ENCODE measurements around the gene SUMO1.
"Not testable (repeated sequence)": the region's sequence is repeated elsewhere in the genome, so short reads cannot be mapped to it uniquely, and the experiment has no call there.

SUMO1 gene

DNA sequence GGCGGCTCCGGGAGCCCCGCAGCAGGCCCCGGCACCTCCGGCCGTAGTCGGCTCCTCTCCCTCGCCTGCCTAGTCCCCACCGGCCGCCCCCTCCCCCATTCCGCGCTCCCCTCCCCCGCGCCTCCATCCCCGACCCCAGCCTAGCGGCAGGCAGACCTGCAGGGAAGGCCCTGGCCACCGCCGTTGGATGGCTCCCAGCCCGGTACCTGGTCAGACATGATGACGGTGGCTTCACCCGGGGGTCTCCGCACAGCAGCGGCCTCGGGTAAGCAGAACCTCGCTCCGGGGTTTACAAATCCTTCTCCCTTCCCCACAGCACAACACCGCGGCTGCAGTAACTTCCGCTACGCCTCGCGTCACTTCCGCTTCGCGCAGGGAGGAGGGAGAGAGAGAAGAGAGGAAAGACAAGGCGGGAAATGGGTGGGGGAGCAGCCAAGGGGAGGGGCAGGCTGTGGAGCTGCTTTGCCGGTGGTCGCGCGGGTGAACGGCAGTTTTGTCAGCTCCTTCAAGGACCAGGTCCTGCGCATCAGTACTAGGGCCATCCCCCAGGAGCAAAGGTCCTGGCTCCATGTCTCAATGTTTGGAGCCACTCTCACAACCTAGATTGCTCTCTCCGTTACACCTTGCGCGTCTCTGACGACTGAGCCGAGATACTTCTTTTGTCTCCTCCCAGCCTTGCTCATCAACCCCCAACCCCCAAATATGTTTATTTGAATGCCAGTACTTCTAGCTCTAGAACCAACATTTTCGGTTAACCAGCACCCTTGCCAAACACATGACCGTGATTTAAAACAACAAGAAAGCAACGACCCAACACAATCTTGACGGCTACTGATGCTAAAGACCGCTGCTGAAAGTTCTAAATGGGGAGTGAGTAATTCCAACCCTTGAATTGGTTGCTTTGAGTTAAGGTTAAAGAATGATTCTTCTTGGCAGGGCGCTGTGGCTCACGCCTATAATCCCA lies at the start of gene SUMO1:
Gene SUMO1 (minus strand): TSS at position 364 of the 964 bp plus-strand sequence. CDS start 146 bp downstream, at position 218.
- Histone ChIP-seq H3K9me3 (ENCODE audit: control insufficient read depth, insufficient read depth, low read length) (no peaks in the 10 kb centered on the region), H3K27ac (ENCODE audit: low read length) (no peak within 1 kb of the TSS), H3K4me1 (ENCODE audit: control insufficient read depth, insufficient read depth, low read length) (no peaks in the 10 kb centered on the region), H3K4me3 (ENCODE audit: low read length) (peak within 1 kb of the TSS; percentile 79), H3K27me3 (ENCODE audit: control insufficient read depth, insufficient read depth, low read length) (no peaks in the 10 kb centered on the region), H3K36me3 (ENCODE audit: control insufficient read depth, insufficient read depth, low read length) (no peaks in the 10 kb centered on the region)
- DNase-seq (ENCODE audit: low read depth, low spot score), result peak; percentile 92
- no CpG with 5 or more reads among the region's 54 CpGs for WGBS (ENCODE audit: insufficient coverage, insufficient read length)

DNA sequence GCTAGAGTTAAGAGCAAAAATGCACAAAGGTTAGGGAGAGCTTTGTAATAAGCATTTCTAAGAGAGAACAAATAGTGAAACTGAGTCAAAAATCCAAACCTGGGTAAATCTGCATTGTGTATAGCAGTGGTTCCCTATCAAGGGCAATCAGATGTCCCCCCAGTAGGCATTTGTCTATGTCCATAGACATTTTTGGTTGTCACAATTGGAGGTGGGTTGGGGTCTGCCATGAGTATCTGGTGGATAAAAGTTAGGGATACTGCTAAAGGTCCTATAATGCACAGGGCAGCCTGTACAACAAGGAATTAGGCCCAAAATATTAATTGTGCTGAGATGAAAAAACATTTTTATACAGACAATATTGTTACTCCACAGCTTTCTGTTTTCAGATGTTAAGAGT lies 48.2 kb upstream of the SUMO1 start:
- Histone ChIP-seq H3K36me3 (ENCODE audit: control insufficient read depth, insufficient read depth, low read length) (peaks cover 37% of the 10 kb centered on the region), H3K27me3 (ENCODE audit: control insufficient read depth, insufficient read depth, low read length) (no peaks in the 10 kb centered on the region), H3K9me3 (ENCODE audit: control insufficient read depth, insufficient read depth, low read length) (no peaks in the 10 kb centered on the region), H3K4me3 (ENCODE audit: low read length) (no peak overlapping the region), H3K27ac (ENCODE audit: low read length) (no peak overlapping the region), H3K4me1 (ENCODE audit: control insufficient read depth, insufficient read depth, low read length) (no peaks in the 10 kb centered on the region)
- DNase-seq (ENCODE audit: low read depth, low spot score), result no peak

DNA sequence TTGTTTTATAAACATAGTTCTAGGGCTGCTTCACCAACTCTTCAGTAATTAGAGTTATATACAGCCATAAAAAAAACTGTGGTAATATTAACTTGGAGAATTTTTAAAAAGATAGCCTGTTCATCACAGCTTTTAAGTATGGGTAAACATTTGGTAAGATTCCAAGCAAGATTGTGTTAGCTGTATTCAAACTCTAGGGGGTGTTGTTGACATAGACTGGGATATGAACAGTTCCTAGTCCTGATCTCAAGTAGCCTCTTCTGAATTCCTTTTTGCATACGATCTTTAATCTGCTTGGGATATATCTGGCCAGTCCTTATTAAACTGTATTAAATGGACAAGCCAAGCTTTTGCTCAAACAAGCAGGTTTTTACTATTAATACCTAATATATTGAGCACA lies 40.5 kb upstream of the SUMO1 start:
- no peak for DNase-seq (ENCODE audit: low read depth, low spot score)
- no peak overlapping the region for H3K4me3 ChIP-seq (ENCODE audit: low read length)
- no peaks in the 10 kb centered on the region for H3K4me1 ChIP-seq (ENCODE audit: control insufficient read depth, insufficient read depth, low read length)
- no CpG with 5 or more reads among the region's 1 CpG for WGBS (ENCODE audit: insufficient coverage, insufficient read length)
- H3K9me3 ChIP-seq (ENCODE audit: control insufficient read depth, insufficient read depth, low read length), result no peaks in the 10 kb centered on the region
- H3K27me3 ChIP-seq (ENCODE audit: control insufficient read depth, insufficient read depth, low read length), result no peaks in the 10 kb centered on the region
- no peak overlapping the region for H3K27ac ChIP-seq (ENCODE audit: low read length)
- H3K36me3 ChIP-seq (ENCODE audit: control insufficient read depth, insufficient read depth, low read length), result peaks cover 29% of the 10 kb centered on the region; the same call in 1 of the 2 replicates

DNA sequence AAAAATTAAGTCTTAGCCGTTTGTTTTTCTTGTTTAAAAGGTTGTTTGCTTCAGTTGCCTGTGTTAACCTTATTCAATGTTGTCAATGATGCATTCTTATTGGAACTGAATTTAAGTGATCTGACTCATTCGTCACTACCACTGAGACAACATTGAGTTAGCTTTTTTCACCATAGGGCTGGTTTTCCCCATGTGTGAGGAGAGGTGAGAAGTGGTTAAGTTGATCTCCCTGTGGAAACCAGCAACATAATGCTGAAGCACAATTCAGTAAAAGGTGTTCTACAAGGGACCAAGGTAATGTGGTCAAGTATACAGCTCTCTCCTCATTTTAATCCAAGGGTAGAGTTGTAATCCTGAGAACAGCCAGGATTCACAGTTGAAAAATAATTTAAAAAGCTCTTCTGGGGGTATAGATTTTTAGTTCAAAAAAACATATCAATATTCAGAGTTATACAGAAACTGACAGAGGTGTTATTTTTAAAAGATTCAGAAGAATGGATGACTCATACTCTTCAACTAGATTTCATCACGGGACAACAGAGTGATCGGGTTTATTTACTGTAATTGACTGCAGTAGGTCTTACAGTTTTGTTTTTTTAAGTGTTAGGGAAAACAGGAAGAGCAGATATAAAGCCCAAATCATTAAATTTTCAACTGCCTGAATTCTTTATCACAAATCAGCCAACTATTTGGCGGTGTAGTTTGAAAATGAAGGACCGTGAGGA lies 39.8 kb upstream of the SUMO1 start:
- DNase-seq (ENCODE audit: low read depth, low spot score), result no peak
- H3K4me1 ChIP-seq (ENCODE audit: control insufficient read depth, insufficient read depth, low read length), result no peaks in the 10 kb centered on the region
- H3K9me3 ChIP-seq (ENCODE audit: control insufficient read depth, insufficient read depth, low read length), result no peaks in the 10 kb centered on the region
- no peaks in the 10 kb centered on the region for H3K27me3 ChIP-seq (ENCODE audit: control insufficient read depth, insufficient read depth, low read length)
- H3K4me3 ChIP-seq (ENCODE audit: low read length), result no peak overlapping the region
- no peak overlapping the region for H3K27ac ChIP-seq (ENCODE audit: low read length)
- WGBS (ENCODE audit: insufficient coverage, insufficient read length), result no CpG with 5 or more reads among the region's 6 CpGs
- H3K36me3 ChIP-seq (ENCODE audit: control insufficient read depth, insufficient read depth, low read length), result peaks cover 27% of the 10 kb centered on the region; the same call in 1 of the 2 replicates

DNA sequence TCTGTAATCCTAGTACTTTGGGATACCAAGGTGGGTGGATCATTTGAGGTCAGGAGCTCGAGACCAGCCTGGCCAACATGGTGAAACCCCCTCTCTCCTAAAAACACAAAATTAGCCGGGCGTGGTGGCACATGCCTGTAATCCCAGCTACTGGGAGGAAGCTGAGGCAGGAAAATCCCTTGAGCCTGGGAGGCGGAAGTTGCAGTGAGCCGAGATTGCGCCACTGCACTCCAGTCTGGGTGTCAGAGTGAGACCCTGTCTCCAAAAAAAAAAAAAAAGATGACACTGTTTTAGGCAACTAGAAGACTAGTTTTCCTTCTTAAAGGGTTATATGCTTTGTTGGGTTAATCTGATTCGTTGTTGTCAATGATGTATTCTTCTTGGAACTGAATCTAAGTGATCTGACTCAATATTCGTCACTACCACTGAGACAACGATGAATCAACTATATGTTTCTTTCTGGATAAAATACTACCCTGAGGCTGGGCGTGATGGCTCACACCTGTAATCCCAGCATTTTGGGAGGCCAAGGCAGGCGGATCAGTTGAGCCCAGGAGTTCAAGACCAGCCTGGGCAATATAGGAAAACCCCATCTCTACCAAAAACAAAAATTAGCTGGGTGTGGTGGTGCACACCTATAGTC lies 37.8 kb upstream of the SUMO1 start:
- peaks cover 18% of the 10 kb centered on the region; the same call in 1 of the 2 replicates for H3K36me3 ChIP-seq (ENCODE audit: control insufficient read depth, insufficient read depth, low read length)
- not testable (repeated sequence) for H3K4me3 ChIP-seq (ENCODE audit: low read length); H3K9me3 ChIP-seq (ENCODE audit: control insufficient read depth, insufficient read depth, low read length); H3K4me1 ChIP-seq (ENCODE audit: control insufficient read depth, insufficient read depth, low read length); H3K27ac ChIP-seq (ENCODE audit: low read length); H3K27me3 ChIP-seq (ENCODE audit: control insufficient read depth, insufficient read depth, low read length); DNase-seq (ENCODE audit: low read depth, low spot score)
- WGBS (ENCODE audit: insufficient coverage, insufficient read length), result no CpG with 5 or more reads among the region's 11 CpGs

DNA sequence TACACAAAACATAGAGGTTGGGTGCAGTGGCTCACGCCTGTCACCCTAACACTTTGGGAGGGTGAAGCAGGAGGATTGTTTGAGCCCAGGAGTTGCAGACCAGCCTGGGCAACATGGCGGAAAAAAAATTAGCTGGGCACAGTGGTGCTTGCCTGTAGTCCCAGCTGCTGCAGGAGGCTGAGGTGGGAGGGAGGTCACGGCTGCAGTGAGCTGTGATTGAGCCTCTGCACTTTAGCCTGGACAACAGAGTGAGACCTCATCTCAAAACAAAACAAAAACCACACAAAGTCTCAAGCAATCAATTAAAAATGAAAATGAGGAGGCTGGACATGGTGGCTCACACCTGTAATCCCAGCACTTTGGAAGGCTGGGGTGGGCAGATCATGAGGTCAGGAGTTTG lies 32.1 kb upstream of the SUMO1 start:
- H3K36me3 ChIP-seq (ENCODE audit: control insufficient read depth, insufficient read depth, low read length), result 0 out of 2 replicates have a peak, but pooled peaks cover 3% of the 10 kb centered on the region
- no peaks in the 10 kb centered on the region for H3K4me1 ChIP-seq (ENCODE audit: control insufficient read depth, insufficient read depth, low read length)
- no peaks in the 10 kb centered on the region for H3K9me3 ChIP-seq (ENCODE audit: control insufficient read depth, insufficient read depth, low read length)
- H3K4me3 ChIP-seq (ENCODE audit: low read length), result no peak overlapping the region
- no peak overlapping the region for H3K27ac ChIP-seq (ENCODE audit: low read length)
- WGBS (ENCODE audit: insufficient coverage, insufficient read length), result no CpG with 5 or more reads among the region's 3 CpGs
- H3K27me3 ChIP-seq (ENCODE audit: control insufficient read depth, insufficient read depth, low read length), result no peaks in the 10 kb centered on the region
- no peak for DNase-seq (ENCODE audit: low read depth, low spot score)

DNA sequence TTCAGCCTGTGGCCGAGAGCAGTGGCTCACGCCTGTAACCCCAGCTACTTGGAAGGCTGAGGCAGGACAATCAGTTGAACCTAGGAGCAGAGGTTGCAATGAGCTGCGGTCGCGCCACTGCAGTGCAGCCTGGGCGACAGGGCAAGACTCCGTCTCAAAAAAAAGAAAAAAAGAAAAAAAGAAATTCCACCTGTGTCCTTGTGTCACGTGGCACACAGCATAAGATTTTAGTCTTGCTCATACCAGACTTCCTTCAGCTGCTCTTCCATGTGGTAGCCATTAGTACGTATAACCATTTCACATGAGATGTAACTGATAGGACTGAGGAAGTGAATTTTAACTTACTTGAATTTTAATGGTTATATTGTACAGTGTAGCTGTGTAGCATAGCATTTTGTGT lies 31.2 kb upstream of the SUMO1 start:
- Histone ChIP-seq H3K9me3 (ENCODE audit: control insufficient read depth, insufficient read depth, low read length) (no peaks in the 10 kb centered on the region), H3K4me3 (ENCODE audit: low read length) (no peak overlapping the region), H3K36me3 (ENCODE audit: control insufficient read depth, insufficient read depth, low read length) (no peaks in the 10 kb centered on the region), H3K27ac (ENCODE audit: low read length) (no peak overlapping the region), H3K4me1 (ENCODE audit: control insufficient read depth, insufficient read depth, low read length) (no peaks in the 10 kb centered on the region), H3K27me3 (ENCODE audit: control insufficient read depth, insufficient read depth, low read length) (no peaks in the 10 kb centered on the region)
- WGBS (ENCODE audit: insufficient coverage, insufficient read length), result no CpG with 5 or more reads among the region's 9 CpGs
- DNase-seq (ENCODE audit: low read depth, low spot score), result no peak

DNA sequence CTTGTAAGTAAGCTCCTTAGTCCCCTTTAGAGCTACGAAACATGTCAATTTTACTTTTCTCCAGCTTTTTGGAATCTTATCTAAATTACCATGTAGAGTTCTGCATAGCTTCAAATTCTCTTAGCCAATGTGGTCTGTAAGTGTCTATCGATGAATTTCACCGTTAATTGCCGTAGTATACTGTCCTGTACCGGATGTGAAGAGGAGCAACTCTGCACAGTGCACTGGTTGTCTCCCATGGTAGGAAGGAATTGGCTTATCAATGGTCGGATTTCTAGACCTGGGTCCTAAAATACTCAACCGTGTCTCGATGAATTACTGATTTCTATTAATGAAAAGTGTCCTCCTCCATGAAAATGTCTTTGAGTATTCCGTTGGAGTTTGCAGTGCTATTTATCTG lies 29.1 kb upstream of the SUMO1 start:
- Histone ChIP-seq H3K4me3 (ENCODE audit: low read length) (peak overlapping the region; percentile 45; the same call in 1 of the 2 replicates), H3K9me3 (ENCODE audit: control insufficient read depth, insufficient read depth, low read length) (no peaks in the 10 kb centered on the region), H3K36me3 (ENCODE audit: control insufficient read depth, insufficient read depth, low read length) (no peaks in the 10 kb centered on the region), H3K27me3 (ENCODE audit: control insufficient read depth, insufficient read depth, low read length) (no peaks in the 10 kb centered on the region), H3K27ac (ENCODE audit: low read length) (no peak overlapping the region), H3K4me1 (ENCODE audit: control insufficient read depth, insufficient read depth, low read length) (no peaks in the 10 kb centered on the region)
- WGBS (ENCODE audit: insufficient coverage, insufficient read length), result no CpG with 5 or more reads among the region's 9 CpGs
- DNase-seq (ENCODE audit: low read depth, low spot score), result no peak

DNA sequence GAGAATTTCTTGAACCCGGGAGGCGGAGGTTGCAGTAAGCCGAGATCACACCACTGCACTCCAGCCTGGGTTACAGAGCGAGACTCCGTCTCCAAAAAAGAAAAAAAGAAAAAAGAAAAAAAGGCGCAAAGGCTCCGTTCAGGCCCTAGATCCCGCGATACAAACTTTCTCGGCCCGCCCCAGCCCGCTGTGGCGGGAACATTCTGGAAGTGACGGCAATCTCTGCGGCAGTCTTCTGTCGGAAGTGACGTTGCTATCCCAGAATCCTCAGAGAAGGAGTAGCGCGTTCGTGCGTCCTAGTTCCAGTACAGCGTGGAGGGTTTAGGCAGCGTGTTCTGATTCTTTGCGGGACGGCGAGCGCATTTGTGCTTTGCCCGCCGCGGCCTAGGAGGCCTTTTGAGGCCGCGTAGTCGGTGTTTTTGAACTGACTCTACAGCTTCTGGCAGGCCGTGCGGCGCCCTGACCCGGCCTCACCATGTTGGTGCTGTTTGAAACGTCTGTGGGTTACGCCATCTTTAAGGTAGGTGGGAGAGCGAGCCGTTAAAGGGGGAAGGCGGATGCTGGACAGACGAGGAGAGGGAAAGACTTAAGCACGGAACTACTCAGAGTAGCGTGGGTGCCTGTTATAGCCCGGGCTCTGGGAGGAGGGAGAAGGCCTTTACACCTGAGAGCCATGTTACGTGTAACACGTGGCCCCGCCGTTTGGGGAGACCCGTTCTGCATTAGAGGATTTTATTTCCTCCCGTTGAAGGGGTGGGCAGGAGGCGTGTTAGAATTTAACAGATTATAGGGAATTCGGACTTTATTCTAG lies 27.3 kb upstream of the SUMO1 start, which contains the start of gene NOP58:
Gene NOP58 (plus strand): TSS at position 297 of the 811 bp plus-strand sequence. CDS start 179 bp downstream, at position 476.
- Histone ChIP-seq H3K27ac (ENCODE audit: low read length) (no peak within 1 kb of the TSS), H3K27me3 (ENCODE audit: control insufficient read depth, insufficient read depth, low read length) (no peaks in the 10 kb centered on the region), H3K4me1 (ENCODE audit: control insufficient read depth, insufficient read depth, low read length) (no peaks in the 10 kb centered on the region), H3K9me3 (ENCODE audit: control insufficient read depth, insufficient read depth, low read length) (no peaks in the 10 kb centered on the region), H3K36me3 (ENCODE audit: control insufficient read depth, insufficient read depth, low read length) (no peaks in the 10 kb centered on the region), H3K4me3 (ENCODE audit: low read length) (peak within 1 kb of the TSS; percentile 98)
- WGBS (ENCODE audit: insufficient coverage, insufficient read length), result no CpG with 5 or more reads among the region's 54 CpGs
- peak; percentile 85 for DNase-seq (ENCODE audit: low read depth, low spot score)
